ENCODE results near the gene VSX1. TPM values are rescaled to one million over a fixed set of nuclear protein-coding genes. Genes with fewer than 3 reads are reported as not detected.

Gene VSX1
- total RNA-seq, 1 experiment from 2014 or later, result not detected

DNA sequence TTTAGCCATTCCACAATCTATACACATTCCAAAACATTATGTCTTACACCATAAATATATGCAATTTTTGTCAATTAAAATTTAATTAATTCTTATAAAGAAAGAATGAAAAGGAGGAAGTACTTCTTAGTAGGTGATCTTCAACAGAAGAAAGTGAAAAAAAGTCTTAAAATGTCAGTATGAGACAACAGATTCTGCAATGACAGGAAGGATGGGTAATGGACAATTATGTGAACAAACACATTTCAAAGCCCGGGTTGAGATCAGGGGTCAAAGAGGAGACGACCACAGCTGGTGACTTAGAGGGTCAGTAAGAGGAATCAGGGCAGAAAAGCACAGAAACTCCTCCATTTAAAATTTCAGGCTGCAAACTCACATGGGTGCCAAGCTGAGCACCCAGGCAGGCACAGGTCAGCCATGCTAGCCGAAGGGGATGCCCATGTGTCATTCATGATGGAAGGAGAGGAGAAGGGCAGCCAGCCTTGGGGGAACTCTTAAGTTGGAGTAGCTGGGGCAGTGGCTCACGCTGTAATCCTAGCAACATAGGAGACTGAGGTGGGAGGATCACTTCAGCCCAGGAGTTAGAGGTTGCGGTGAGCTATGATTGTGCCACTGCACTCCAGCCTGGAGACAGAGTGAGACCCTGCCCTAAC, 11.0 kb downstream of the VSX1 start:
- DNase-seq (ENCODE audit: low spot score), result no peak
- in situ Hi-C loops (cut with HindIII; ENCODE audit: low sequenced_read_pairs), result no loop called here

DNA sequence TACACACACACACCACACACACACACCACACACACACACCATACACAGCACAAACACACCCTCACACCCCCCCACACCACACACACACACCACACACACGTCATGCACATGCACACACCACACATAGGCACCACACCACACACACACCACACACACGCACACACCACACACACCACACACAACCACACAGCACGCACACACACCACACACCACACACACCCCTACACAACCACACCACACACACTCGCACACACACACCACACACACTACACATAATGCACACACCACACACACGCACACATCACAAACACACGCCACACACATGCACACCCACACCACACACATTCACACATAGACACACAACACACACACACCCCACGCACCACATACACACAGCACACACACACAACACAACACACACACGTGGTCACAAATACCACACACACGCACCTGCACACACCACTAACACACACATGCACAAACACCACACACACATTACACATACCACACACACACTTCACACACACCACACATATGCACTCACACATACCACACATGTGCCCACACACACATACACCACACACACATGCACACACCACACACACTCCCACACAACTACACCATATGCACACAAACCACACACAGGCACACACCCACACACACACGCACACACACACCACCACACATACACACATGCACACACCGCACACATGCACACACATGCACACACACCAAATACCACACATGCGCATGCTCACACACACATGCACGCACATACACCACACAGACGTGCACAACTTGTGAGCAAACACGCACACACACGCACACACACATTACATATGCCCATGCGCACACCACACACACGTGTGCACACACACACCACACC, 14.6 kb downstream of the VSX1 start:
- DNase-seq (ENCODE audit: low spot score), result no peak
- in situ Hi-C loops (cut with HindIII; ENCODE audit: low sequenced_read_pairs), result no loop called here

DNA sequence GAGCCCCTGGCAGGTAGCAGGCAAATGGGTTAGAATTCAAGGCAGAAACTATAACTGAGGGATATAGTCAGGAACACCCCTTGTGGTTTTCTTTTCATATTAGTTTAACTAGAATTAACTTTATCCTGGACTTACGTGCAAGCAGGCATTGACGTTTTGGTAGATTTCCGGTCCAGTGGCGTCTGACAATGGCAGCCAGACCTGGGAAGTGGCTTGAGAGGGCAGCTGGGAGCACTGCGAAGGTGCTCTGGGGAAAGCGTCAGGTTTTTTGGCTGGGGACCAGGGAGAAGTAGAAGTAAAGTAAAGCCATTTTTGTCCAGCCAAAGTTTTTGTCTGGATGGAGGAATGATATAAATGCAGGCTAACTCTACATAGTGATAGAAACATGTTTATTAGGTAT, 15.6 kb downstream of the VSX1 start:
- in situ Hi-C loops (cut with HindIII; ENCODE audit: low sequenced_read_pairs), result no loop called here
- no peak for DNase-seq (ENCODE audit: low spot score)

DNA sequence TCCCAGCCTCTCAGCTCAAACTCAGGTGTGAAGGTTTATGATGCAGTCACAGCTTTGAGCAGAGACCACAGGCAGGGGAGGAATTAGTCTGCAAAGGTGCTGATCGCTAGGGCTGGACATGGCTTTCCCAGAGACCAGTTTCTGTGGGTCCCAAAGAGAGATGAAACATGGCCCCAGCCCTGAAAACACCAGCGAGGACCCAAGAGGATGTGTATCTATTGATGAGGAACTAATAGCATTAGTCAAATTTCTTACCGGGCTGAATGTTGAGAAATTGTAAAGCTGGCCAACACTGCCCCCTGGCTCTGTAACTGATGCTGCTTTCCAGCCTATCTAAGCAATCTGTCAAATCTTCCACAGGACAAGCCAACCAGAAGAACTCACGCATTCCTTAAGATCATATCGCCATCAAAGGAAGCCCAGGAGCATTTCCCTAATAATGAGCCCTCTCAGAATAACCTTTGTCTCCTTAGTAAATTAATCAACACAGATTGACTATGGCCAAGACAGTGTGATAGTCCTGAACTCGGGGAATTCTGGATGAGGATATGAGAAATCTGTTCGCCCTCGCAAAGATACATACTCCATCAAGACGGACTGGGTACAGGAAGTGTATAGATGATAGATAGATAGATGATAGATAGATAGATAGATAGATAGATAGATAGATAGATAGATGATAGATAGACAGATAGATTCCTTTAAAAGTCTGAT, 16.2 kb downstream of the VSX1 start:
- in situ Hi-C loops (cut with HindIII; ENCODE audit: low sequenced_read_pairs), result no loop called here
- peak; percentile 88 for DNase-seq (ENCODE audit: low spot score)

DNA sequence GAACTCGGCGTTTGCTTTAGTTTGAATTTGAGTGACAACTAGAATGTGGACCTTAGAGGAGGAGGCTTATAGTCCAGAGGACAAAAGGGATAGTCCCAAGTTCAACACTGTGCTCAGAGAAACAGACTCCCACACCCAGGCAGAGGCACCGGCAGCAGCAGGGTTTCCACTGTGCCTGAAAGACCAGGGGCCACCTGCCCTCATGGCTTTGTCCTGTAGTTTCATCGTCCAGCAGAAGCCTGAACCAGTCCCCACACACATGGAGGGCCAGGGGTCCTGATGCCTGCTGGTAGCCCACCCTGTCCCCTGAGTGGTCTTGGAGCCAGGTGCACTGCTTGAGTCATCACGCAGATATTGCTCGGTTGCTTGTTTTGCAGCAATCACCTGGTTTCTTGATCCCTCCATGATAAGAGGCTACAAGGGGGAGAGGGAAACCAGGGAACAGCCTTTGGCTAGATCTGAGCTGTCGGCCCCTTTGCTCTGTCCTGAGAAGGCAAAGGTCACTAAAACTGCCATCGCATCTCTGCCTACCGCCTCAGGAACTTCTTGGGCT, 16.8 kb downstream of the VSX1 start:
- DNase-seq (ENCODE audit: low spot score), result no peak
- in situ Hi-C loops (cut with HindIII; ENCODE audit: low sequenced_read_pairs), result no loop called here

DNA sequence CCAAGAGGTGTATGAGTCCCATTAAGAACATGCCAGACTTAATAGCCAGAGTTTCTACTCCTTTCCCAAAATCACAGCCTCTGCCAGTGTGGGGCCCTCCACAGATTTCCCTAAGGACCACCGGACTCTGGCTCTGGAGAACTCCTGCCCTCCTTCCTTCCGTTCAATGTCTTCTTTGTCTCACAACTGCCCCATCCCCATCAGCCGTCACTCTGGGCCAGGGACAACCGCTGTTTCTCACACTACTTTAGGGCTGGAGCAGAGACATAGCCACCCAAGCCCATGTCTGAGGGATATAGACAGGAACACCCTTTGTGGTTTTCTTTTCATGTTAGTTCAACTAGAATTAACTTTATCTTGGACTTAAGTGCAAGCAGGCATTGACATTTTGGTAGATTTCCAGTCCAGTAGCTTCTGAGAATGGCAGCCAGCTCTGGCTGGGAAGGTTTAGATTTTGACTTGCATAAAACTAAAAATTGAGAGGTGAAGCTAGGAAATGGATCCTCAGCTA, 17.3 kb downstream of the VSX1 start:
- no peak for DNase-seq (ENCODE audit: low spot score)
- in situ Hi-C loops (cut with HindIII; ENCODE audit: low sequenced_read_pairs), result no loop called here

DNA sequence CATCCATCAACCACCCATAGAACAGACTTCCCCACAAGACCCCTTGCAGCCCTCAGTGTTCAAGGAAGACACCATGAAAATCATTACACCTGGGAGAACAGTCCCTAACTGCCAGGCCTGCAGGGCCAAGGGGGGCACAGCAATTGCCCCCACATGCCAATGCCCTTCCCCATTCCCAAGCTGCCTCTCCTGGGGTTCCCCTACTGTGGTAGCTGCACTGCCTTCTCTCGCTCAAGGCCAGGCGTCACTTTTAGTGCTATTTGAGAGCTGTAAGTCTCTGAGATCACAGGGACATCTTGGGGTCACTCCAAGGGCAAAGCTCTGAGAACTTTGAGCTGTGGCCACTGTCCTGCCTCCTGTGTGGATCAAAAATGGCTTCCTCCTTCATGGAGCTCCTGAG, 18.0 kb downstream of the VSX1 start:
- in situ Hi-C loops (cut with HindIII; ENCODE audit: low sequenced_read_pairs), result no loop called here
- DNase-seq (ENCODE audit: low spot score), result no peak

DNA sequence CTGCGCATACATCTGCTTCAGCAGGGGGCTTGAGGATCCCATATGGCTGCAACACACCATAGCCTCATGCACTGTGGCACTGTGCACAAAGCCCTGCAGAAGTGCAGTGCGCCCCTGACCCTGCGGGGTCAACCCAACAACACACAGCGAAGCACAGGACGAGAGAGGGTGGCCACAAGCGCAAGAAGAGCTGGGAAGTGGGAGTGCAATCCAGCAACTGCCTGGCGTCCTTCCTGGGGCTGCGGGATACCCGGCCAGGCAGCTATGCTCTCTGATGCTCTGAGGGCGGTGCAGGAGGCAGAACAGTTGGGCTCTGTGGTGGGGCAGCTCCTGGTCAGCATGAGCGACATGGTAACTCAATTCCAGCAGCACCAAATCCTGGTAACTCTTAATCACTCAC, 18.4 kb downstream of the VSX1 start:
- no peak for DNase-seq (ENCODE audit: low spot score)
- in situ Hi-C loops (cut with HindIII; ENCODE audit: low sequenced_read_pairs), result no loop called here

DNA sequence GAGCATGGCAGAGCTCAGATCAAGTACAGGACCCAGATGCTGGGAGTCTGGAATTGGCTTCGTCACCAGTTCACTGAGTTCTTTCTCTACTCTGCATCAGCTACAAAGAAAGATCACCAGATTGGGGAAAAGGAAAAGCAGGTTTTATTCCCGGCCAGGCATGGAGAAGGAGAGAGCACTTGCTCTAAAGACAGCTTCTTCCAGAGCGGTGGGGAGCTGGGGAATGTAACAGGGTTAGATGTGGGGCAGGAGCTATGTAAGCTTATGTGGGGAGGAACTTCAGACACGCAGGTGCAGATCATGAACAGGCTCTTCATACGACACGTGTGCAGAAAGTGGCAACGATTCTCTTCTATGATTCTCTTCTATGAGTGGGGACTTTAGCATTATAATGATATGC, 19.1 kb downstream of the VSX1 start:
- in situ Hi-C loops (cut with HindIII; ENCODE audit: low sequenced_read_pairs), result no loop called here
- DNase-seq (ENCODE audit: low spot score), result no peak

DNA sequence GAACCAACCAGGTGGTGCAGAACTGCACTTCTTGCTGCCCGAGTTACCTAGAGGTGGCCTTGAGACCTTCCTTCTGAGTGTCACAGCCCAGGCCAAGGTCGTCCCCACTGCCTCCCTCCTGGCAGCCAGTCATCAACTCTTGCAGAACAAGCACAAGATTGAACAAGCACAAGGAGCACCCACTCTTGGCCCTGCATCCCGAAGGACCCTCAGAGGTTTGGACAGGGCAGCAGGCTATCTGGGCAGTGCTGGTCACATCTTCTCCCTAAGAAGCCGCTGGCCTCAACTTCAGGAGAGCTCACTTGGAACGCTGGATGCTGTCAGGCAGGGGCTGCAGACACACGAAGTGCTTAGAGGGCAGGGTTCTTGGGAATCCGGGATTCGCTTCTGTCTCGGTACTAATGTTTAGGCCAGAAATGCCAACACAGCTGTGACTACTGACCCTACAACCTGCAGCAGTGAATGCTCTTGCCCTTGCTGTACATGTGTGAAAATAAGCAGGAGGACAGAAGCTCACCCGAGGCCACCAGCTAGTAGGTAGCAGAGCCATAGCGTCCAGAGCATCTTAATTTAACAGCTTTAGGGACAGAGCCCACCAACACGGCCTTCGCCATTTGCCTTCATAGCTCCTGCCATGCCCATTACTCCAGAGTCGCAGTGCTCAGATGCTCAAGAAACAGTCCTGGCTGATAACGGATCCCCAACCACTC, 20.0 kb downstream of the VSX1 start:
- in situ Hi-C loops (cut with HindIII; ENCODE audit: low sequenced_read_pairs), result no loop called here
- no peak for DNase-seq (ENCODE audit: low spot score)

DNA sequence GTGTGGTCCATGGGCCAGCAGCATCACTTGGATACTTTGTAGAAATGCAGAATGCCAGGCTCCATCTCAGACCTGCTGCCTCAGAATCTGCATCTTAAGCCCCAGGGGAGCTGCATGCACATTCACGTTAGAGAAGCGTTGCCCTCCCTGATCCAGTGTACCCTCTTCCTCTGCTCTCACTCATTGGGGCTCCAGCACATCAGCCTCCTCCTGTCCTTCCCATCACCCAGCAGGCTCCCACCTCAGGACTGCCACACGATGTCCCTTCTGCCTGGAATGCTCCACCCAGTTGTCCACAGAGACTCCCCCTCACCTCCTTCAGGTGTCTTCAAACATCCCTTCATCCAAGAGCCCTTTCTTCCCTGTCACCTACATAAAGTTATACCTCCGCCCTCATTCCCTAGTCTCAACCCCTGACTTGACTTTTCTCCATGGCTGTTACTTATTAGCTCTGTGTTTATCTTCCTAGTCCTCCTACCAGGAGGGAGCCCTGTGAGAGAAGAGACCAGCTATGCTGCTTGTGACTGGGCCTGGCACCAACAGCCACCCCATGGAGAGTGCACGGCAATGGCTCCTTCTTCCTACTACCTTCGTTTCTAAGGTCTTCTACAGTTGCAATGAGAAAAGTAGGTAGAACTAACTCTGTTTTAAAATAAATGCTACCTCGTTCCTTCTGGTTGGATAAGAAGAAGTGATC, 20.7 kb downstream of the VSX1 start:
- in situ Hi-C loops (cut with HindIII; ENCODE audit: low sequenced_read_pairs), result no loop called here
- DNase-seq (ENCODE audit: low spot score), result no peak

DNA sequence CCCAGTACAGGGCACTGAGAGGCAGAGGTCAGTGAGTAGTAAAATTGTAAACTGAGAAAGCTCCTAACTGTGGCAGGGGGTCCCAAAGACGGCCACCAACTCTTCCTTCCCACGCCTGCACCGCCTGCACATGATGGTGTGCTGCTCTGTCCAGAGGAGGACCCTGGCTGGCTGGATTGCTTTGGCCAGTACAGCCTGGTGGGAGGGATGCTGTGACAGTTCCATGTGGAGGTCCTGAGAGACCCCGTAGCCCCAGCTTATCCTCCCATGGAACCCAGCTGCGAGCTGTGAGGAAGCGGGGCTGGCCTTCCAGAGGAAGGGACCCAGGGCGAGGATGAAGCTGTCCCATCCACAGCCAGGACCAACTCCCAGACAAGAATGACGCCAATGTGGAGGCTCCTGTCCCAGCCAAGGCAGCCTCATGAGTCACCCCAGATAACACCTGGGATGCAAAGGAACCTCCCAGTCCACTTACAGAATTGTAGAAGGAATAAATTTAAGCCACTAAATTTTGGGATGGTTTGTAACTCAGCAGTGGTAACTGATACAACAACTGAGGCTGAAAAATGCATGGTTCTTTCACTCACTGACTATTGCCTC, 22.0 kb downstream of the VSX1 start:
- DNase-seq (ENCODE audit: low spot score), result no peak
- in situ Hi-C loops (cut with HindIII; ENCODE audit: low sequenced_read_pairs), result no loop called here

DNA sequence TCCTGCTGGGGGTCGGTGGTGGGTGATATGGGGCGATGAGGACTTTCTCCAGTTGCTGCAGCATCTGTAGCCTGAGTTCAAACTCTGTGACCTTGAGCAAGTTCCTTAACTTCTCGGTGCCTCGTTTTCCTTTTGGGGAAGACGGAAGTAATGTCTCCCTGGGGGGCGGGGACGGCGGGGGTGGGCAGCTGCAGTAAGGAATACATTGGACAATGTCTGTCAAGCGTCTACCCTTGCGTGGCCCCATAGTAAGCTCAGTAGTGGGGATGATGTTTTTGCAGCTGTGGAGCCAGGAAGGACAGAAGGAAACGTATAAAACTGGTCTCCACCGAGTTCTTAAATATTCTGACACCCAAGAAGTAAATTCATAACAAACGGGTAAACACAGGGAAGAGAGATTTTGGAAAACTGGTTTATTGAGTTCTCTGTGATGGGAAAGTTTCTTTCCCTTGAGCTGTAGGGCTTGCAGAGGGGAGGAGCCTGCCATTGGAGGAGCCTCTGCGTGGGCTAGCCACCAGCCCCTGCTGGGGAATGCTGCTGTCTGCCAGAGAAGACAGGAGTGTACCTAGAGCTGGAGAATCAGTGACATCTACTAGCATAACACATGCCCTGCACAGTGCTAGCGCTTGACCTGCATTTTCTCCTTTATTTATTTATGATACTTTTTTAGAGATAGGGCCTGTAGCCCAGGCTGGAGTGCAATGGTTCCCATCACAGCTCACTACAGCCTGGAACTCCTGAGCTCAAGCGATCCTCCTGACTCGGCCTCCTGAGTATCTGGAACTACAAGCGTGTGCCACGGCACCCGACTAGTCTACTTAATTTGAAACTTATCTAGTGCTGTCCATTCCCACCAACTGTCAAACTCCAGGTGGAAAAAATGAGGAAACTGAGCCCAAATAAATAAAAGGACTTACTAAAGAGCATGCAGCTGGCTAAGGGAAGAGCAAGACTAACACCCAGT, 22.8 kb downstream of the VSX1 start:
- in situ Hi-C loops (cut with HindIII; ENCODE audit: low sequenced_read_pairs), result no loop called here
- peak; percentile 75 for DNase-seq (ENCODE audit: low spot score)

DNA sequence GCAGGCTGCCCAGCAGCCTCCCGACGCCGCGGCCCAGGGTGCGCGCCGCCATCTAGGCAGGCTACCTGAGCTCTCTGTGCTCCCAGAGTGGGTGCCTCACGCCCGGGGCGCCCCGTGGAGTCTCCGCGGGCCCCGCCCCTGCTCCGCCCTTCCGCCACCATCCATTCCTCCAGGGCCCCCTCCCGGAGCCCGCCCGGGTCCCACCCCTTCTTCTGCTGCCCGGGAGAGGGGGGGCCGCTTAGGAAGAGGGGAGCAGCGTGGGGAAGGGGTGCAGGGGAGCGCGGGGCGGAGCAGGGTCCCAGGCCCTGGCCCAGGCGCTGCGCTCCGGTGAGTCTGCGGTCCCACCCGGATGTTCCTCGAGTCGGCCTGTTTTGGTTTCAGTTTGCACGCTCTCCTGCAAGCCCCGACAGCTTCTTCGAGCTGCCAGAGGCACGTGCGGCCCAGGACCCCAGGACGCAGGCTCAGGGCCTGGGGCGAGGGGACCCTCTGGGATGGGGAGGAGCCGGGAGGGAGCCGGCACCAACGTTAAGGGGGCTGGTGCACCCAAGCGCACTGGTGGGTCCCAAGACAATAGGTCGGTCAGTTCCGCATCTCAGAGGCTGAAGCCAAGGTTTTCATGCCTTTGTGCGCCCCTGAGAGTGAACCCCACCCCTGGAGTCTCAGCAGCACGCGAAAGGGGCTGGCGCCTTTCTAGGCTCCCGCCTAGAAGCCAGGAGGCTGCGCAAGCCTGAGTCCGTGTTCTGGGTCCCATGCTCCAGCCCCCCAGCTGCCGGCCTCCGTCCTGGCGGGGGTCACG, 23.7 kb downstream of the VSX1 start, which contains the start of gene ACSS1:
ACSS1 (minus strand) TSS at position 89 of the 796 bp plus-strand sequence; CDS start at position 52, 37 bp downstream.
- peak; percentile 62 for DNase-seq (ENCODE audit: low spot score)
- in situ Hi-C loops (cut with HindIII; ENCODE audit: low sequenced_read_pairs), result no loop called here

DNA sequence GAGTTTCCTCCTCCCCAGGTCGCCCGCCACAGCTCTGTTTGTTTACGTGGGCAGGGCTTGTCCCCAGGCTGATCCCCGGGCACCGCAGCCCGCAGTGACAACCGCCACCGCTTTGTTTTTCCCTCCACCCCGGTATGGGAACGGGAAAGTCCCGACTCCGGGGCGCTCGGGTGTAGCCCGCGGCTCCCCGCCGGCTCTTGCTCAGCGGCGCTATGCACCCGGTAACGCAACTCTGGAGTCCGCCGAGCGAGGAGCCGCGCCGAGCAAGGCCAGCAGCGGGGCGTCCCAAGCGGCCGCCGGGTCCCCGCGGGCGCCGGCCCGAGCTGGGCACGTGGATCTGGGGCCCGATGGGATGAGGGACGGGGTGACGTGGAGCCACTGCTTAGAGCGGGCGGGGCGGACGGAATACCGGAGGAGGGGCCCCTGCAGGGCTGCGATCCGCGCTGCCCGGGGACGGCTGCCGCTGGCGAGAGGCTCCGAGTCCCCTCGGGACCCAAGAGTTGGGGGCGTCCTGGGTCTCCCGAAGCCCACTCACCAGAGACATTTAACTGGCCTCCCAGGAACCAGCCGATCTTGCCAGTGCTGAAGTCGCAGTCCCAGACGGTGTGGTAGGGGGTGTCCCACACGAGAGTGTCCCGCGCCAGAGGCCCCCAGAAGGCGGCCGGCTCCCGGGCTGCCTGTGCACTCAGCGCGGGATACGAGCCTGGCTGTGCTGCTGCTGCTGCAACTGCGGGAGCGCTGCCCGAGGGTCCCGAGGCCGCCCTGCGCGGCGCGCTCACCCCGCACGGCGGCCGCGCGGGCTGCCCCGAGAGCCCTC, 24.5 kb downstream of the VSX1 start:
- in situ Hi-C loops (cut with HindIII; ENCODE audit: low sequenced_read_pairs), result no loop called here
- peak; percentile 64 for DNase-seq (ENCODE audit: low spot score)
